Neural crest cell (in vitro differentiated cells): ENCODE measurements around the gene NXPH2. TPM values are rescaled to one million over a fixed set of nuclear protein-coding genes. Genes with fewer than 3 reads are reported as not detected.

Experiments used
- DNase-seq: peaks from one replicate; pipeline ENCODE4 v3.0.0; 2021; ENCODE audit warnings: low read depth, mixed read lengths, low spot score
- H3K27ac Mint-ChIP-seq: one replicate; pipeline ENCODE4 v1.8.0; 2021; ENCODE audit warnings: mild to moderate bottlenecking, mixed read lengths; ENCODE audit not compliant: unreplicated experiment
- H3K27me3 Mint-ChIP-seq: 2 replicates; pipeline ENCODE4 v1.8.0; 2021; ENCODE audit warnings: low read depth, mild to moderate bottlenecking, mixed read lengths
- H3K36me3 Mint-ChIP-seq: 2 replicates; pipeline ENCODE4 v1.8.0; 2021; ENCODE audit warnings: low read depth, mild to moderate bottlenecking, mixed read lengths
- H3K4me1 Mint-ChIP-seq: 2 replicates; pipeline ENCODE4 v1.8.0; 2021; ENCODE audit warnings: mixed read lengths
- H3K4me3 Mint-ChIP-seq: one replicate; pipeline ENCODE4 v1.8.0; 2021; ENCODE audit warnings: mild to moderate bottlenecking, mixed read lengths
- H3K9me3 Mint-ChIP-seq: 2 replicates; pipeline ENCODE4 v1.8.0; 2021; ENCODE audit warnings: mixed read lengths
- CTCF ChIP-seq: fragments of 200-600 bp; sonication (generic); conservative IDR thresholded peaks from 2 replicates; pipeline ENCODE4 v1.5.0; 2021; ENCODE audit warnings: antibody characterized with exemption, mild to moderate bottlenecking
- total RNA-seq: library from RNA; stranded (reverse); gene quantifications from 2 replicates; pipeline ENCODE4 v1.2.1, GENCODE V29; 2021

The NXPH2 gene
- total RNA-seq, 1 donor from 2014 or later, result 3.6 TPM

DNA sequence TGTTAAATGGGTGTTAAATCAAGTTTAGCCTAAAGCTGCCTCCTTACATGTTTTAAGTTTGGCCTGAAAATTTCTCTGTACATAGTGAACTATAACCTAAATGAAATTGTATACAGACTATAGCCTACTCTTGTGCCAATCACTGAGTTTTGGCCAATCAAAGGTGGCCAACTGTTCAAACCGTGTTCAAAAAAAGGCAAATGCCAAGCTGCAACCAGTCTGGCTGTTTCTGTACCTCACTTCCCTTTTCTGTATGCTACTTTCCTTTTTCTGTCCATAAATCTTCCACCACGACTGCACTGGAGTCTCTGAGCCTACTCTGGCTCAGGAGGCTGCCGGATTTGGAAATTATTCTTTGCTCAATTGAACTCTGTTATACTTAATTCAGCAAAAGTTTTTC is 157.6 kb downstream of the NXPH2 start:
- DNase-seq, result no peak
- H3K27ac Mint-ChIP-seq, result no peak overlapping the region
- H3K4me3 Mint-ChIP-seq, result no peak overlapping the region
- H3K4me1 Mint-ChIP-seq, result peaks cover 5% of the 10 kb centered on the region
- H3K9me3 Mint-ChIP-seq, result no peaks in the 10 kb centered on the region
- H3K27me3 Mint-ChIP-seq, result no peaks in the 10 kb centered on the region
- H3K36me3 Mint-ChIP-seq, result no peaks in the 10 kb centered on the region
- TF ChIP-seq CTCF, result no peak

- no peak for DNase-seq
- no peaks in the 10 kb centered on the region for H3K27me3 Mint-ChIP-seq
- peaks cover 3% of the 10 kb centered on the region for H3K4me1 Mint-ChIP-seq
- no peaks in the 10 kb centered on the region for H3K36me3 Mint-ChIP-seq
- H3K27ac Mint-ChIP-seq, result no peak overlapping the region
- TF ChIP-seq CTCF, result no peak
- H3K9me3 Mint-ChIP-seq, result no peaks in the 10 kb centered on the region
- H3K4me3 Mint-ChIP-seq, result no peak overlapping the region
Measured at GRCh38 chr2:138621139-138621538, 159.1 kb downstream of the NXPH2 start.

DNA sequence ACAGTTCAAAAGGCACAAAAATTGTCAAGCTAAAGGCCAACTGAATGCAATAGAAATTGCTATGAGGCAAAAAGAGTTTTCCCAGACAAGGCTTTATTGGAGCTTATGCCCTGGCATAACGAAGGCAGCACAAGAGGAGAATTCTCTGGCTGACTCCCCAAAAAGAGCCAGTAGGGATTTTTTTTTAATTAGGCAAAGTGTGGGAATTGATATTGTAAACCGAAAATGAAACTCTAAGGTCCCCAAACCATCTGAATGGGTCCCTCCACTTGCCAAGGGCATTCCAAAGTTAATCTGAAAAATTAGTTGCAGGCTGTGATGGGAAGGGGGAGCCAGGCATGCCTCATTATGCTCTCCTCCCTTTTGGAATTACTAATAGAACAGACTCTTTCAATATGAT is 159.8 kb downstream of the NXPH2 start:
- no peaks in the 10 kb centered on the region for H3K4me1 Mint-ChIP-seq
- no peaks in the 10 kb centered on the region for H3K36me3 Mint-ChIP-seq
- TF ChIP-seq CTCF, result no peak
- H3K4me3 Mint-ChIP-seq, result no peak overlapping the region
- no peaks in the 10 kb centered on the region for H3K9me3 Mint-ChIP-seq
- DNase-seq, result no peak
- no peaks in the 10 kb centered on the region for H3K27me3 Mint-ChIP-seq
- no peak overlapping the region for H3K27ac Mint-ChIP-seq
